ENCODE measurements around the gene RGS7. TPM values are rescaled to one million over a fixed set of nuclear protein-coding genes. Genes with fewer than 3 reads are reported as not detected.

Gene RGS7
- total and polyA plus RNA-seq, 2 of the 8 experiments (the other 6 are each of a cell fraction or from before 2014, with no cell fraction given), result 1.6 to 3.0 TPM

DNA sequence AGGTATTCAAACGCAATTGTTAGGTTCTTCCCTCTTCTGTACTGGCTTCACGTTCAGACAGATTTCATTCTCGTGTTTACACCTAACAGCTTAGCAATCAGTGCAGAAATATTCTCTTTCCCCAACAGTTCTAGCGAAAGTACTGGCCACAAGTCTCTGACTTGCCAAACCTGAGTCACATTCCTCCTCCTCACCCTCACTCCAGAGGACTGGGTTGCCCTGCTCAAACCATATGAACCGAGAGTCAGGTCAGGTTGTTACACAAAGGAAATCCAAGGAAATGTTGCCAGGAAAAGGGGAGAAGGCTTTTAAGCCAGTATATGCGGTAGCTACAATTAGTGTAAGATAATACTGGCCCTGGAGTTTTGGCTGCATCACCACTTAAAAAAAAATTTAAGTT is 282.5 kb downstream of the RGS7 start:
- Histone ChIP-seq H3K27ac (ENCODE audit: low read depth, low read length) (no peak overlapping the region), H3K4me2 (ENCODE audit: insufficient read depth in 1 of 2, low read depth in 2 of 2, low read length in 2 of 2) (no peak overlapping the region), H3K14ac (ENCODE audit: insufficient read length) (no peak overlapping the region), H4K8ac (ENCODE audit: extremely low read depth, insufficient read depth, low read length) (no peak overlapping the region), H2BK20ac (ENCODE audit: low read length) (no peak overlapping the region; the same call in 1 of the 2 replicates), H2AFZ (ENCODE audit: low read length) (peak overlapping the region; percentile 97), H3K4me3 (ENCODE audit: extremely low read depth in 1 of 4, insufficient read depth in 2 of 4, low read depth in 3 of 4, low read length in 4 of 4) (no peak overlapping the region), H3K23ac (ENCODE audit: insufficient read length) (no peak overlapping the region), H2BK5ac (ENCODE audit: low read depth, low read length) (no peak overlapping the region), H3K56ac (replicated peaks; ENCODE audit: insufficient read length, low read depth, low read length) (no peak overlapping the region), H3K36me3 (ENCODE audit: control insufficient read depth in 2 of 4, insufficient read depth in 4 of 4, low read length in 3 of 4) (no peaks in the 10 kb centered on the region), H3K27me3 (replicated peaks in 1 of 4; ENCODE audit: control insufficient read depth in 3 of 4, extremely low read depth in 1 of 4, insufficient read depth in 3 of 4, low read length in 3 of 4) (peaks cover 0 to 1% (median 0%) of the 10 kb centered on the region in 4 experiments; a peak in 1 of 7 replicates), H3K18ac (ENCODE audit: extremely low read depth, low read length) (no peak overlapping the region; the same call in 1 of the 2 replicates), H3K9ac (replicated peaks in 1 of 4; ENCODE audit: extremely low read depth in 1 of 4, low read depth in 3 of 4, low read length in 3 of 4) (no peak overlapping the region), H4K91ac (replicated peaks; ENCODE audit: insufficient read length, low read length) (no peak overlapping the region), H3K23me2 (ENCODE audit: low read depth, low read length) (no peaks in the 10 kb centered on the region), H3K79me2 (ENCODE audit: control insufficient read depth in 1 of 2, insufficient read depth in 2 of 2, low read length in 2 of 2) (no peaks in the 10 kb centered on the region), H4K5ac (ENCODE audit: insufficient read length, low read depth, low read length) (no peak overlapping the region), H2BK12ac (ENCODE audit: low read depth, low read length) (no peak overlapping the region), H3K79me1 (ENCODE audit: low read depth, low read length) (no peaks in the 10 kb centered on the region), H2AK5ac (ENCODE audit: low read depth, low read length) (no peak overlapping the region), H2BK15ac (ENCODE audit: low read length) (no peak overlapping the region), H3K4ac (replicated peaks; ENCODE audit: insufficient read length, low read depth, low read length) (no peak overlapping the region), H4K20me1 (replicated peaks in 1 of 2; ENCODE audit: control insufficient read depth in 1 of 2, insufficient read depth in 2 of 2, low read length in 2 of 2) (no peaks in the 10 kb centered on the region), H3K9me3 (ENCODE audit: insufficient read depth in 2 of 2, low read depth in 1 of 2, low read length in 1 of 2) (no peaks in the 10 kb centered on the region), H3K4me1 (replicated peaks in 1 of 4; ENCODE audit: control insufficient read depth in 3 of 4, insufficient read depth in 4 of 4, low read length in 3 of 4) (peaks cover 0 to 4% (median 3%) of the 10 kb centered on the region in 4 experiments; a peak in 4 of 7 replicates), H2BK120ac (replicated peaks; ENCODE audit: low read depth, low read length) (no peak overlapping the region)
- no peak for TF ChIP-seq BACH1 (IDR thresholded peaks at IDR 0.05; ENCODE audit: low read length)
- no peak for TF ChIP-seq SP1 (IDR thresholded peaks at IDR 0.05; ENCODE audit: low read depth, low read length)
- TF ChIP-seq POLR2AphosphoS5 (IDR thresholded peaks at IDR 0.05; ENCODE audit: low read depth, low read length), result no peak
- TF ChIP-seq ZNF274 (IDR thresholded peaks at IDR 0.05; ENCODE audit: borderline replicate concordance, extremely low read depth, low read length), result no peak
- TF ChIP-seq USF2 (IDR thresholded peaks at IDR 0.05; ENCODE audit: low read length), result no peak
- TF ChIP-seq YY1 (IDR thresholded peaks at IDR 0.05; ENCODE audit: low read depth, low read length), result no peak
- TF ChIP-seq JUN (IDR thresholded peaks at IDR 0.05; ENCODE audit: low read depth, low read length), result no peak
- TF ChIP-seq TAF1 (IDR thresholded peaks at IDR 0.05; ENCODE audit: low read depth, low read length), result no peak
- no peak for TF ChIP-seq RNF2 (IDR thresholded peaks at IDR 0.05; ENCODE audit: borderline replicate concordance, low read depth, low read length, missing control alignments, poor library complexity, severe bottlenecking)
- TF ChIP-seq NANOG (IDR thresholded peaks at IDR 0.05; ENCODE audit: insufficient read depth, low read depth, low read length, poor library complexity, severe bottlenecking), result no peak
- TF ChIP-seq RXRA (IDR thresholded peaks at IDR 0.05; ENCODE audit: insufficient read depth, low read depth, low read length), result no peak
- TF ChIP-seq EGR1 (IDR thresholded peaks at IDR 0.05; ENCODE audit: borderline replicate concordance, low read depth, low read length), result no peak
- FAIRE-seq (no peak), DNase-seq (ENCODE audit: low read depth in 1 of 2, low spot score in 2 of 2) (no peak)
- ChIA-PET POLR2A (ENCODE audit: partially characterized antibody) (no interaction called here), CTCF (ENCODE audit: partially characterized antibody) (interaction anchor here (1.1 kb wide), 1 partner anchor 83 kb away, joined by 3 read pairs; no protein-coding TSS in a partner anchor)
- WGBS, 2 experiments (ENCODE audit: extremely low coverage in 1 of 2, insufficient coverage in 1 of 2, insufficient read length in 1 of 2, insufficient replicate concordance in 2 of 2, low coverage in 1 of 2, low lambda C conversion rate in 2 of 2, missing lambda C conversion rate in 1 of 2), result 94% methylated on average over 6 of the region's 6 CpGs; no CpG with 5 or more reads in 1 of the 2 experiments
